ENCODE results near the gene RINT1.

Gene RINT1

GRCh38 chr7:105599551-105599950 is 67.5 kb downstream of the RINT1 start:
- DNase-seq (ENCODE audit: low spot score) = no peak

- DNase-seq (ENCODE audit: low spot score) = no peak
These were observed 68.9 kb downstream of the RINT1 start for GRCh38 chr7:105600720-105601550.

GRCh38 chr7:105602325-105603305 is 70.6 kb downstream of the RINT1 start:
- DNase-seq (ENCODE audit: low spot score) = no peak

GRCh38 chr7:105610165-105610930 is 78.3 kb downstream of the RINT1 start:
- no peak for DNase-seq (ENCODE audit: low spot score)

DNA sequence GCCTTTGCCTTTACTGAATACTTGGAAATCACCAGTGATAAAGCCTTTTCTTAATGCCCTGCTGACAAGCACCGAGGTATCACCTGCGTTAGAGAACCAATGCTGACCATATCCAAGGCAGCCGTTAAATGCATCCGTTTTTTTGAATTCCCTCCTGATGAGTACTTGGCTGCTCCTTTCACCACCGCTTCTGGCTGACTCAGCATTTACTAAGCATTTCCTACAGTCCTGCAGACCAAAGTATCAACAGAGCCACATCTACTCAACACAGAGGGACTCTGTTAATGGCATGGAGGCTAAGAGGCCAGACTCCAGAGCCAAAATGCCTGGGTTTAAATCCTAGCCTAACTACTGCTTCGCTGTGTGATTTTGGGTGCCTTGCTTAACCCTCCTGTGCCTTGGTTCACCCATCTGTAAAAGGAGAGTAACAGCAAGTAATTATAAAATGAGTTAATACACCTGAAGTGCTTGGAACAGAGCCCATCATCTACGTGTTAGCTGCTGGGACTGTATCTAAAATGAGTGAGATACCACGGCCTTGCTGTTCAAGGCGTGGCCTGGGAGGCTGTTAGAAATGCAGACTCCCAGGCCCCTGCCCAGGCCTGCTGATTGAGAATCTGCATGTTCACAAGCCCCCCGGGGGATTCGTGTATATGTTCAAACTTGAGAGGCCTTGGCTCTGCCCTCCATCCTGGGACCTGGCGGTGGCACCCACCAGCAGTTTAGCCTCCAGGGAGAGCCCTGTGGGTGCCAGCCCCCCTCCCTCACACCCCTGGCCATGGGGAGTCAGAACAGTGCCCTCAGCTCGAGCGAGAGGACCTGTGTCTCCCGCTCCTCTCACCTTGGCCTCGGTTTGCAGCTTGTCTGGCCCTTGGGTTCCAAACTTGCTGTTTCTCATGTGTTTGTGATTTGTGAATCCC is 80.1 kb downstream of the RINT1 start:
- DNase-seq (ENCODE audit: low spot score) = no peak

DNA sequence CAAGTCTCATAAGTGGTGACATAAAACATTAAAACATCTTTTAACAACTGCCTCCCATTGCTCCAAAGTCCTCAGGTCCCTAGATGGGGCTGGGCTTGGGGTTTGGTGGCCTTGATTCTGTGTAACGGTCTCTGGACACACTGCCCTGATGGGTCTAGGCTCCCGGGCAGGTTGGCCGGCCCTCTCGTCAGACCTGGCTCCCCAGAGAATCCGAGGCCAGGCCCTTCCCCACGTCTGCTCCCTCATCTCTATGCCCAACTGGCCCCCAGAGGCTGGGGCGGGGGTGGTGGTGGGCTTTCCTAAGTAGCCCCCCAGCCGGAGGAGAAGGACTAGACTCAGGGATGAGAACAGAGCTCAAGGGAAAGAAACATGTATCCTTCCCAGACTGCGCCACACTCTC is 80.8 kb downstream of the RINT1 start:
- DNase-seq (ENCODE audit: low spot score) = no peak

DNA sequence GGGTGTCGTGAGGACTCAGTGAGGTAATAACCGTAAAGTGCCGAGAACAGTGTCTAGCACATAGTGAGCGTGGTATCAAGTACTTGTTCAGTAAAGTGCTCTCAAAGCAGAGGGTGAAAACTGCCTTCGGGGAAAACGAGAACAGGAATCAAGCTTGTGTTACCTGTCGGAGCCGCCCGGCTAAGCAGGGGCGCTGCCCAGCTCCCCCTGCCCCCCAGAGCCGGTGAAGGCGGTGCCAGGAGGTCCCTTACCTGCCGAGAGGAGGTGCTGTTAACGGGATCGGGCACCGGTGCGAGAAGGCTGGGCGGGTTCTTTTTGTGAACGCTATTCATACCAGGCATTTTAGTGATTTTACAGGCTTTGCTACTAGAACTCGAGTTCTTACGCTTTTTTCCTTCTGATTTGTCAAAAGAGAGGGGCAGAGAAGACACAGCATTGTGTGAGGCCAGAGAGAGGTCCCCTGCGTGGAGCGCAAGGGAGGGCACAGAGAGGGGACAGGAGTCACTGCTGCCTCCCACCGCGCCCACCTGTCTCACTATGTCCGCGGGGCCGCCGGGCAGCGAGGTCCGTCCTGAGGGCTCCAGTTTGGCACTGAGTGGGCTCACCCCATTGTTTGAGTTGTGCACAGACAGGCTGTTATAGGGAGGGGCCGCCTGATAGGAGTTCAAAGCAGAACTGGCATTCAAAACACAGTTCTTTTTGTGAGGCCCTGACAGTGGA is 81.8 kb downstream of the RINT1 start:
- no peak for DNase-seq (ENCODE audit: low spot score)

DNA sequence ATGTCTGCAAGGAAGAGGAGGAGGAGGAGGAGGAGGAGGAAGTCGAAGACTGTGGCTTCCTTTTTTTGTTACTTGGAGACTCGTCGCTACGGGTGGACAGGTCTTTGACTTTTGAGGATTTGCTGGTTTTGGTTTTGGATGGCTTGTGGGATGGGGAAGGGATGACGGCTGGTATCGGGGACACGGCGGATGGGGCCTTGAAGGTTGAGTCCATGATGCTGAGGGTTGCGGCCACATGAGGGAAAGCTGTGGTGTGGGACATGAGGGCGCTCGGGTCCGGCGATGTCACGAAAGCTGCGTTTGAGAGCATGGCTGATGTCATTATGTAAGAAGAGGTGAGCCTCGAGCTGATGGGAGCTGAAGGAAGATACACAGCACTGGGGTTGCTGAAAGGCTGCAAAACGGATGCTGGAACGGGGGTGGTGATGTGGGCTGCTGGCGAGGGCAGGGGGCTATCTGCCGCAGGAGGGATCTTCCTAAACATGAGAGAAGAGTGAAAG is 82.4 kb downstream of the RINT1 start:
- DNase-seq (ENCODE audit: low spot score) = no peak
